HepG2 (cell line): ENCODE data around the gene QPCT. TPM values are rescaled to one million over a fixed set of nuclear protein-coding genes. Genes with fewer than 3 reads are reported as not detected.

ENCODE experiments used
- CCAR2 ChIP-seq: fragments of 200-400 bp; formaldehyde crosslinking; optimal IDR thresholded peaks from 2 replicates; pipeline ENCODE3; 2018; ENCODE audit warnings: low read depth, mild to moderate bottlenecking, low read length, moderate library complexity
- MTA3 ChIP-seq: sonication (generic); formaldehyde crosslinking; IDR thresholded peaks from 2 replicates; pipeline ENCODE4 v1.4.0; 2020; ENCODE audit warnings: missing genetic modification reagents
- POLR2AphosphoS5 ChIP-seq: IDR thresholded peaks from 2 replicates; pipeline ENCODE4 v1.6.1; 2012; ENCODE audit warnings: low read depth, low read length
- POLR2G ChIP-seq: fragments of 200-400 bp; formaldehyde crosslinking; IDR thresholded peaks from 2 replicates; pipeline ENCODE4 v1.6.1; 2018; ENCODE audit warnings: mild to moderate bottlenecking, low read depth, low read length, moderate library complexity
- RARA ChIP-seq: IDR thresholded peaks from 2 replicates; pipeline ENCODE4 v1.6.1; 2016; ENCODE audit warnings: missing genetic modification reagents, missing compliant biosample characterization
- SALL1 ChIP-seq: sonication (generic); formaldehyde crosslinking; IDR thresholded peaks from 2 replicates; pipeline ENCODE4 v1.8.0; 2022; ENCODE audit warnings: mild to moderate bottlenecking, missing genetic modification reagents
- SKI ChIP-seq: fragments of 450-650 bp; IDR thresholded peaks from one replicate; pipeline ENCODE4 v1.6.1; 2018; ENCODE audit warnings: mild to moderate bottlenecking; ENCODE audit not compliant: partially characterized antibody
- TAF1 ChIP-seq: sonication (generic); formaldehyde crosslinking; IDR thresholded peaks from 2 replicates; pipeline ENCODE4 v1.4.0; 2020; ENCODE audit warnings: missing genetic modification reagents
- ZFP36L2 ChIP-seq: sonication (generic); formaldehyde crosslinking; IDR thresholded peaks from 2 replicates; pipeline ENCODE4 v1.4.0; 2020; ENCODE audit warnings: missing genetic modification reagents
- ZNF234 ChIP-seq: sonication (generic); formaldehyde crosslinking; conservative IDR thresholded peaks from 2 replicates; pipeline ENCODE4 v1.5.1; 2020; ENCODE audit warnings: mild to moderate bottlenecking, missing genetic modification reagents
- ZNF260 ChIP-seq: sonication (generic); formaldehyde crosslinking; IDR thresholded peaks from 2 replicates; pipeline ENCODE4 v1.4.0; 2020; ENCODE audit warnings: missing genetic modification reagents, low read depth, mild to moderate bottlenecking, borderline replicate concordance
- ZNF329 ChIP-seq: sonication (generic); formaldehyde crosslinking; IDR thresholded peaks from 2 replicates; pipeline ENCODE4 v1.9.0; 2021; ENCODE audit warnings: low read depth, mild to moderate bottlenecking, missing genetic modification reagents
- ZNF607 ChIP-seq: sonication (generic); formaldehyde crosslinking; IDR thresholded peaks from 2 replicates; pipeline ENCODE4 v1.5.1; 2020; ENCODE audit warnings: missing genetic modification reagents, mild to moderate bottlenecking, borderline replicate concordance
- polyA plus RNA-seq, 8 experiments: library from polyadenylated mRNA; depleted of rRNA in 3 of 8; stranded (reverse) in 7 of 8; unstranded in 1 of 8; fragments of >200 nt; fragmentation: Illumina TruSeq in 4 of 8; extraction: Trizol in 4 of 8; gene quantifications; 2 replicates each; pipeline versions ENCODE4 v1.2.1 to v1.2.3, GENCODE V29; 2011 to 2016; ENCODE audit warnings: low read depth in 4 of 8, missing spikeins in 1 of 8, mixed read lengths in 1 of 8; ENCODE audit not compliant: insufficient read depth in 1 of 8
- total RNA-seq, 5 experiments: library from RNA; depleted of rRNA; stranded (reverse); fragments of >200 nt; fragmentation: Illumina TruSeq; extraction: Trizol; gene quantifications; 2 replicates each; pipeline ENCODE4 v1.2.3, GENCODE V29; 2016; ENCODE audit warnings: low read depth in 1 of 5
- TF ChIP-seq, protein P1 (sequence below): sonication (generic); formaldehyde crosslinking; IDR thresholded peaks from 2 replicates; pipeline ENCODE4 v1.4.0; 2020; ENCODE audit warnings: missing genetic modification reagents
- TF ChIP-seq, protein P2 (sequence below): sonication (generic); formaldehyde crosslinking; IDR thresholded peaks from 2 replicates; pipeline ENCODE4 v1.4.0; 2020; ENCODE audit warnings: missing genetic modification reagents
- TF ChIP-seq, protein P3 (sequence below): sonication (generic); formaldehyde crosslinking; IDR thresholded peaks from 2 replicates; pipeline ENCODE4 v1.4.0; 2020; ENCODE audit warnings: missing genetic modification reagents
- TF ChIP-seq, protein P4 (sequence below): sonication (generic); formaldehyde crosslinking; conservative IDR thresholded peaks from 2 replicates; pipeline ENCODE4 v1.4.0; 2020; ENCODE audit warnings: missing genetic modification reagents
- TF ChIP-seq, protein P5 (sequence below): sonication (generic); formaldehyde crosslinking; IDR thresholded peaks from 2 replicates; pipeline ENCODE4 v1.4.0; 2020; ENCODE audit warnings: missing genetic modification reagents
- TF ChIP-seq, protein P6 (sequence below): sonication (generic); formaldehyde crosslinking; IDR thresholded peaks from 2 replicates; pipeline ENCODE4 v1.5.1; 2020; ENCODE audit warnings: mild to moderate bottlenecking, missing genetic modification reagents, moderate library complexity

QPCT gene
- total and polyA plus RNA-seq, 2 of the 13 experiments (the other 11 are each of a cell fraction or from before 2014, with no cell fraction given): 0.77 to 1.2 TPM

DNA sequence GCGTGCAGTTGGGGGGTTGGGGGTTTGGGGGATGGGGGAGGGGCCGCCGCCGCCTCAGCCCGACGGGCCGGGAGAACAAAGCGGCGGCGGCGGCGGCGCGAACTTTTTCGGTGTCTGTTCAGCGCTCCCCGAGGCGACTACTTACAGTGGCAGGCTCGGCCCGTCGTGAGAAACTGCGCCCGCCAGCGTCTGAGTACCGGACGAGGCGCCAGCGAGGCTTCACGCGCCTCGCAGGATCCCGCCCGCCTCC, 20.0 kb upstream of the QPCT start (continued):
- TF ChIP-seq, protein P1, sequence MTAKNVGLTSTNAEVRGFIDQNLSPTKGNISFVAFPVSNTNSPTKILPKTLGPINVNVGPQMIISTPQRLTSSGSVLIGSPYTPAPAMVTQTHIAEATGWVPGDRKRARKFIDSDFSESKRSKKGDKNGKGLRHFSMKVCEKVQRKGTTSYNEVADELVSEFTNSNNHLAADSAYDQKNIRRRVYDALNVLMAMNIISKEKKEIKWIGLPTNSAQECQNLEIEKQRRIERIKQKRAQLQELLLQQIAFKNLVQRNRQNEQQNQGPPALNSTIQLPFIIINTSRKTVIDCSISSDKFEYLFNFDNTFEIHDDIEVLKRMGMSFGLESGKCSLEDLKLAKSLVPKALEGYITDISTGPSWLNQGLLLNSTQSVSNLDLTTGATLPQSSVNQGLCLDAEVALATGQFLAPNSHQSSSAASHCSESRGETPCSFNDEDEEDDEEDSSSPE: peak; percentile 74; the same call in 1 of the 2 replicates
- TF ChIP-seq SALL1: peak; percentile 66
- TF ChIP-seq, protein P2, sequence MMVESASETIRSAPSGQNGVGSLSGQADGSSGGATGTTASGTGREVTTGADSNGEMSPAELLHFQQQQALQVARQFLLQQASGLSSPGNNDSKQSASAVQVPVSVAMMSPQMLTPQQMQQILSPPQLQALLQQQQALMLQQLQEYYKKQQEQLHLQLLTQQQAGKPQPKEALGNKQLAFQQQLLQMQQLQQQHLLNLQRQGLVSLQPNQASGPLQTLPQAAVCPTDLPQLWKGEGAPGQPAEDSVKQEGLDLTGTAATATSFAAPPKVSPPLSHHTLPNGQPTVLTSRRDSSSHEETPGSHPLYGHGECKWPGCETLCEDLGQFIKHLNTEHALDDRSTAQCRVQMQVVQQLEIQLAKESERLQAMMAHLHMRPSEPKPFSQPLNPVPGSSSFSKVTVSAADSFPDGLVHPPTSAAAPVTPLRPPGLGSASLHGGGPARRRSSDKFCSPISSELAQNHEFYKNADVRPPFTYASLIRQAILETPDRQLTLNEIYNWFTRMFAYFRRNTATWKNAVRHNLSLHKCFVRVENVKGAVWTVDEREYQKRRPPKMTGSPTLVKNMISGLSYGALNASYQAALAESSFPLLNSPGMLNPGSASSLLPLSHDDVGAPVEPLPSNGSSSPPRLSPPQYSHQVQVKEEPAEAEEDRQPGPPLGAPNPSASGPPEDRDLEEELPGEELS (CRISPR knock-in tag): peak; percentile 0; the same call in 1 of the 2 replicates
- TF ChIP-seq ZNF607 (CRISPR knock-in tag): 0 out of 2 replicates have a peak, but pooled peaks have one; percentile 11
- TF ChIP-seq, protein P3, sequence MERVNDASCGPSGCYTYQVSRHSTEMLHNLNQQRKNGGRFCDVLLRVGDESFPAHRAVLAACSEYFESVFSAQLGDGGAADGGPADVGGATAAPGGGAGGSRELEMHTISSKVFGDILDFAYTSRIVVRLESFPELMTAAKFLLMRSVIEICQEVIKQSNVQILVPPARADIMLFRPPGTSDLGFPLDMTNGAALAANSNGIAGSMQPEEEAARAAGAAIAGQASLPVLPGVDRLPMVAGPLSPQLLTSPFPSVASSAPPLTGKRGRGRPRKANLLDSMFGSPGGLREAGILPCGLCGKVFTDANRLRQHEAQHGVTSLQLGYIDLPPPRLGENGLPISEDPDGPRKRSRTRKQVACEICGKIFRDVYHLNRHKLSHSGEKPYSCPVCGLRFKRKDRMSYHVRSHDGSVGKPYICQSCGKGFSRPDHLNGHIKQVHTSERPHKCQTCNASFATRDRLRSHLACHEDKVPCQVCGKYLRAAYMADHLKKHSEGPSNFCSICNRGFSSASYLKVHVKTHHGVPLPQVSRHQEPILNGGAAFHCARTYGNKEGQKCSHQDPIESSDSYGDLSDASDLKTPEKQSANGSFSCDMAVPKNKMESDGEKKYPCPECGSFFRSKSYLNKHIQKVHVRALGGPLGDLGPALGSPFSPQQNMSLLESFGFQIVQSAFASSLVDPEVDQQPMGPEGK: peak; percentile 68
- TF ChIP-seq, protein P4, sequence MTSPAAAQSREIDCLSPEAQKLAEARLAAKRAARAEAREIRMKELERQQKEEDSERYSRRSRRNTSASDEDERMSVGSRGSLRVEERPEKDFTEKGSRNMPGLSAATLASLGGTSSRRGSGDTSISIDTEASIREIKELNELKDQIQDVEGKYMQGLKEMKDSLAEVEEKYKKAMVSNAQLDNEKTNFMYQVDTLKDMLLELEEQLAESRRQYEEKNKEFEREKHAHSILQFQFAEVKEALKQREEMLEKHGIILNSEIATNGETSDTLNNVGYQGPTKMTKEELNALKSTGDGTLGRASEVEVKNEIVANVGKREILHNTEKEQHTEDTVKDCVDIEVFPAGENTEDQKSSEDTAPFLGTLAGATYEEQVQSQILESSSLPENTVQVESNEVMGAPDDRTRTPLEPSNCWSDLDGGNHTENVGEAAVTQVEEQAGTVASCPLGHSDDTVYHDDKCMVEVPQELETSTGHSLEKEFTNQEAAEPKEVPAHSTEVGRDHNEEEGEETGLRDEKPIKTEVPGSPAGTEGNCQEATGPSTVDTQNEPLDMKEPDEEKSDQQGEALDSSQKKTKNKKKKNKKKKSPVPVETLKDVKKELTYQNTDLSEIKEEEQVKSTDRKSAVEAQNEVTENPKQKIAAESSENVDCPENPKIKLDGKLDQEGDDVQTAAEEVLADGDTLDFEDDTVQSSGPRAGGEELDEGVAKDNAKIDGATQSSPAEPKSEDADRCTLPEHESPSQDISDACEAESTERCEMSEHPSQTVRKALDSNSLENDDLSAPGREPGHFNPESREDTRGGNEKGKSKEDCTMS (CRISPR knock-in tag): no peak
- TF ChIP-seq TAF1 (CRISPR knock-in tag): peak; percentile 42; the same call in 1 of the 2 replicates
- TF ChIP-seq, protein P5, sequence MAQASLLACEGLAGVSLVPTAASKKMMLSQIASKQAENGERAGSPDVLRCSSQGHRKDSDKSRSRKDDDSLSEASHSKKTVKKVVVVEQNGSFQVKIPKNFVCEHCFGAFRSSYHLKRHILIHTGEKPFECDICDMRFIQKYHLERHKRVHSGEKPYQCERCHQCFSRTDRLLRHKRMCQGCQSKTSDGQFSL (CRISPR knock-in tag): no peak
- peak; percentile 73 for TF ChIP-seq POLR2G
- no peak for TF ChIP-seq ZNF260
- no peak for TF ChIP-seq MTA3 (CRISPR knock-in tag)
- TF ChIP-seq ZNF234: peak; percentile 55; the same call in 1 of the 2 replicates
- no peak for TF ChIP-seq CCAR2
- peak; percentile 26 for TF ChIP-seq SKI
- TF ChIP-seq, protein P6, sequence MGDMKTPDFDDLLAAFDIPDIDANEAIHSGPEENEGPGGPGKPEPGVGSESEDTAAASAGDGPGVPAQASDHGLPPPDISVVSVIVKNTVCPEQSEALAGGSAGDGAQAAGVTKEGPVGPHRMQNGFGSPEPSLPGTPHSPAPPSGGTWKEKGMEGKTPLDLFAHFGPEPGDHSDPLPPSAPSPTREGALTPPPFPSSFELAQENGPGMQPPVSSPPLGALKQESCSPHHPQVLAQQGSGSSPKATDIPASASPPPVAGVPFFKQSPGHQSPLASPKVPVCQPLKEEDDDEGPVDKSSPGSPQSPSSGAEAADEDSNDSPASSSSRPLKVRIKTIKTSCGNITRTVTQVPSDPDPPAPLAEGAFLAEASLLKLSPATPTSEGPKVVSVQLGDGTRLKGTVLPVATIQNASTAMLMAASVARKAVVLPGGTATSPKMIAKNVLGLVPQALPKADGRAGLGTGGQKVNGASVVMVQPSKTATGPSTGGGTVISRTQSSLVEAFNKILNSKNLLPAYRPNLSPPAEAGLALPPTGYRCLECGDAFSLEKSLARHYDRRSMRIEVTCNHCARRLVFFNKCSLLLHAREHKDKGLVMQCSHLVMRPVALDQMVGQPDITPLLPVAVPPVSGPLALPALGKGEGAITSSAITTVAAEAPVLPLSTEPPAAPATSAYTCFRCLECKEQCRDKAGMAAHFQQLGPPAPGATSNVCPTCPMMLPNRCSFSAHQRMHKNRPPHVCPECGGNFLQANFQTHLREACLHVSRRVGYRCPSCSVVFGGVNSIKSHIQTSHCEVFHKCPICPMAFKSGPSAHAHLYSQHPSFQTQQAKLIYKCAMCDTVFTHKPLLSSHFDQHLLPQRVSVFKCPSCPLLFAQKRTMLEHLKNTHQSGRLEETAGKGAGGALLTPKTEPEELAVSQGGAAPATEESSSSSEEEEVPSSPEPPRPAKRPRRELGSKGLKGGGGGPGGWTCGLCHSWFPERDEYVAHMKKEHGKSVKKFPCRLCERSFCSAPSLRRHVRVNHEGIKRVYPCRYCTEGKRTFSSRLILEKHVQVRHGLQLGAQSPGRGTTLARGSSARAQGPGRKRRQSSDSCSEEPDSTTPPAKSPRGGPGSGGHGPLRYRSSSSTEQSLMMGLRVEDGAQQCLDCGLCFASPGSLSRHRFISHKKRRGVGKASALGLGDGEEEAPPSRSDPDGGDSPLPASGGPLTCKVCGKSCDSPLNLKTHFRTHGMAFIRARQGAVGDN (CRISPR knock-in tag): peak; percentile 81
- TF ChIP-seq ZFP36L2 (CRISPR knock-in tag): no peak
- TF ChIP-seq ZNF329 (CRISPR knock-in tag): 0 out of 2 replicates have a peak, but pooled peaks have one; percentile 57
- no peak for TF ChIP-seq RARA
- TF ChIP-seq POLR2AphosphoS5: peak; percentile 74
